Ovary (tissue), 9 donors: ENCODE results near the gene TMEM145. TPM values are rescaled to one million over a fixed set of nuclear protein-coding genes. Genes with fewer than 3 reads are reported as not detected.

Source experiments
- DNase-seq, 5 donors: peaks; one replicate each; pipeline ENCODE4 v3.0.0-alpha.2; 2019 to 2020
- H3K27ac ChIP-seq, 2 donors: fragments of 200-600 bp; one replicate each; pipeline versions ENCODE4 v1.5.1 to v1.8.0; 2019 to 2022
- H3K27me3 ChIP-seq: fragments of 200-600 bp; one replicate; pipeline ENCODE4 v1.8.0; 2022
- H3K36me3 ChIP-seq: fragments of 200-600 bp; sonication (generic); one replicate; pipeline ENCODE4 v1.5.1; 2019
- H3K4me1 ChIP-seq: one replicate; pipeline ENCODE4 v1.8.1; 2013; ENCODE audit warnings: mild to moderate bottlenecking, moderate library complexity; ENCODE audit not compliant: insufficient read depth
- H3K4me3 ChIP-seq: fragments of 200-600 bp; sonication (generic); one replicate; pipeline ENCODE4 v1.5.1; 2017
- H3K9me3 ChIP-seq, 2 donors: fragments of 200-600 bp in 1 of 2; sonication (generic) in 1 of 2; one replicate each; pipeline versions ENCODE4 v1.5.1 to v1.8.1; 2013 to 2019; ENCODE audit warnings: mild to moderate bottlenecking in 1 of 2, moderate library complexity in 1 of 2
- CTCF ChIP-seq, 3 donors: fragments of 450-650 bp in 2 of 3; fragments of 200-600 bp in 1 of 3; IDR thresholded peaks; one replicate each; pipeline versions ENCODE4 v1.5.1 to v1.8.0; 2016 to 2022; ENCODE audit warnings: antibody characterized with exemption in 3 of 3, mild to moderate bottlenecking in 1 of 3
- EP300 ChIP-seq: sonication (generic); formaldehyde crosslinking; IDR thresholded peaks from one replicate; pipeline ENCODE4 v1.6.1; 2017; ENCODE audit warnings: antibody characterized with exemption
- POLR2A ChIP-seq: fragments of 450-650 bp; IDR thresholded peaks from one replicate; pipeline ENCODE4 v1.6.1; 2017; ENCODE audit warnings: antibody characterized with exemption, mild to moderate bottlenecking, moderate library complexity
- WGBS, 3 donors: extraction: QIAGEN DNeasy Blood & Tissue Kit in 1 of 3; methylation state at CpG; one replicate each; pipeline versions ENCODE4 v1.1.5 to v1.1.7; 2013 to 2017; 5-methylcytosine and 5-hydroxymethylcytosine counted together
- intact Hi-C, 4 donors: fragments of 100-400 bp; cut with DNase I; formaldehyde crosslinking; loops; one replicate each; pipeline versions ENCODE4 v1.11.0 to v1.15.1; 2022 to 2023
- microRNA-seq, 3 donors: library from miRNA; unstranded; fragments of <30 nt; microRNA quantifications; one replicate each; pipeline versions ENCODE4 to v1.2.0, GENCODE V29; 2019 to 2020
- polyA plus RNA-seq, 2 donors: library from polyadenylated mRNA; stranded (reverse); fragments of 200-250 nt in 1 of 2; fragments of 350-450 nt in 1 of 2; fragmentation: Illumina TruSeq in 1 of 2; extraction: RNeasy Lipid Tissue Mini Kit (QIAGEN cat#74804) in 1 of 2; gene quantifications; one replicate each; pipeline ENCODE4 v1.2.3, GENCODE V29; 2013 to 2014
- small RNA-seq: library from RNA; depleted of rRNA; stranded (forward); fragments of <200 nt; gene quantifications from one replicate; pipeline ENCODE3, GENCODE V24; 2016
- total RNA-seq, 7 donors: library from RNA; depleted of rRNA in 2 of 7; stranded (reverse); fragments of >200 nt in 2 of 7; fragmentation: NEBNext Ultra II Directional in 3 of 7; extraction: Animal tissue kit (Norgen Biotek cat#: 25700) in 3 of 7; gene quantifications; one replicate each; pipeline versions ENCODE4 v1.1.0 to v1.2.4, GENCODE V29; 2016 to 2023
- donor health status: DM: no; HTN: no; CAD: no; lungs with moderate emphysema.
- donor health status: DM: no; HTN: no; CAD: no.
- donor health status: Bipolar disorder and iron deficiency.
- donor health status: DM: yes; HTN: yes; CAD: no.
- donor health status: DM: no; HTN: no; CAD: no.
- donor health status: DM: yes; HTN: yes; CAD: no.

Gene TMEM145
- total and polyA plus RNA-seq, 9 donors, result 0.08 to 1.7 (median 0.30) TPM; not detected in 3

DNA sequence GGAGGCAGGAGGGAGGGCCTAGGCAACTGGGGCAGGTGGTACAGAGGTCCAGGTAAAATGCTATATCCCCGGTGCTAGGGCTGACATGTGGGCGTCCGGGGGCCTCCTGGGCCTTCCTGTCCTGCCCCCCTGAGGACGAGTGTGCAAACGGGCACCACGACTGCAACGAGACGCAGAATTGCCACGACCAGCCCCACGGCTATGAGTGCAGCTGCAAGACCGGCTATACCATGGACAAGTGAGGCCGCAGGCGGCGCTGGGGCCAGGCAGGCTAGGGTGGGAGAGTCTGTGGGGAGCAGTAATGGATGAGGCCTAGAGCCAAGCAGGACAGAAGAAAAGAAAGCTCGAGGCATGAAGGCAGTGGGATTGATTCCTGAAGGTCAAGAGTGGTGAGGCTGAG is 55.7 kb downstream of the TMEM145 start:
- no peaks in the 10 kb centered on the region for H3K36me3 ChIP-seq
- H3K9me3 ChIP-seq, result peaks cover 0 to 3% of the 10 kb centered on the region in 2 donors
- no peak overlapping the region for H3K4me3 ChIP-seq
- WGBS, 3 donors, result 86 to 94% (median 89%) methylated on average over 15 of the region's 15 CpGs
- no peak overlapping the region for H3K27ac ChIP-seq
- TF ChIP-seq EP300 (no peak), POLR2A (no peak), CTCF (IDR thresholded peaks at IDR 0.05) (no peak)
- intact Hi-C loops, result no loop called here
- H3K27me3 ChIP-seq, result no peaks in the 10 kb centered on the region
- H3K4me1 ChIP-seq, result no peaks in the 10 kb centered on the region
- DNase-seq, result no peak

DNA sequence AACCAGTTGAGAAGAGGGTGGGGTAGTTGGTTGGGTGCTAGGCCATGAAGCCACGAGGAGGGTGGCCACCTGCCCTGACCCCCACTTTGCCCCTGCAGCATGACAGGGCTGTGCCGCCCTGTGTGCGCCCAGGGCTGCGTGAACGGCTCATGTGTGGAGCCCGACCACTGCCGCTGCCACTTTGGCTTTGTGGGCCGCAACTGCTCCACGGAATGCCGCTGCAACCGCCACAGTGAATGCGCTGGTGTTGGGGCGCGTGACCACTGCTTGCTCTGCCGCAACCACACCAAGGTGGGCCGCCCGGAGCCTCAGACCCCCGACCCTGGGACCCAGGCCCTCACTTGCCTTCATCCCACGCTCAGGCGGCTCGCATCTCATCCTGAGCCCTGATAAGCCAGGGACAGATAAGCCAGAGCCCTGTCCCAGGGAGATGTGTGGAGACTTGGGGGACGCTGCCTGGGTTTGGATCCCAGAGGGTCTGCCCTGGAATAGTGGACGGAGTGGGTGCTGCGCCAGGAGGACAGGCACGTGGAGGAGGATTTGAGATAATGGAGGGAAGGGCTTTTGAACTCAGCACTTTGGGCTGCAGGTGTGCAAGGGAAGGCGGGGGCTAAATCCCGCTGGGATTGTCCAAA is 56.4 kb downstream of the TMEM145 start:
- TF ChIP-seq CTCF (IDR thresholded peaks at IDR 0.05) (no peak), EP300 (no peak), POLR2A (no peak)
- no peaks in the 10 kb centered on the region for H3K4me1 ChIP-seq
- WGBS, 3 donors, result 90 to 93% (median 91%) methylated on average over 27 of the region's 27 CpGs
- no peak overlapping the region for H3K4me3 ChIP-seq
- no peaks in the 10 kb centered on the region for H3K27me3 ChIP-seq
- H3K36me3 ChIP-seq, result no peaks in the 10 kb centered on the region
- DNase-seq, result no peak
- no peak overlapping the region for H3K27ac ChIP-seq
- H3K9me3 ChIP-seq, result no peaks in the 10 kb centered on the region
- intact Hi-C loops, result no loop called here

GRCh38 chr19:42370068-42370520 is 57.0 kb downstream of the TMEM145 start:
- TF ChIP-seq CTCF (IDR thresholded peaks at IDR 0.05) (no peak), POLR2A (no peak), EP300 (no peak)
- no peak overlapping the region for H3K4me3 ChIP-seq
- 72 to 80% (median 76%) methylated on average over 8 to 9 of the region's 9 CpGs for WGBS, 3 donors
- H3K9me3 ChIP-seq, result no peaks in the 10 kb centered on the region
- H3K36me3 ChIP-seq, result no peaks in the 10 kb centered on the region
- H3K4me1 ChIP-seq, result no peaks in the 10 kb centered on the region
- intact Hi-C loops, result no loop called here
- H3K27ac ChIP-seq, result no peak overlapping the region
- no peaks in the 10 kb centered on the region for H3K27me3 ChIP-seq
- no peak for DNase-seq

- DNase-seq, result no peak
- no peak overlapping the region for H3K27ac ChIP-seq
- no peaks in the 10 kb centered on the region for H3K36me3 ChIP-seq
- H3K4me1 ChIP-seq, result no peaks in the 10 kb centered on the region
- no peaks in the 10 kb centered on the region for H3K9me3 ChIP-seq
- no peak for TF ChIP-seq CTCF (IDR thresholded peaks at IDR 0.05)
- intact Hi-C loops, result no loop called here
- WGBS, 3 donors, result 80 to 84% (median 81%) methylated on average over 9 to 11 of the region's 12 CpGs
- no peaks in the 10 kb centered on the region for H3K27me3 ChIP-seq
- no peak overlapping the region for H3K4me3 ChIP-seq
Measured at GRCh38 chr19:42370626-42371175, 57.6 kb downstream of the TMEM145 start.

Small RNA genes lying within 50 kb of the gene (microRNA-seq; reads per million reads assigned to microRNA genes)
- gene MIR8077, result 0 reads per million in 3 donors

Small RNA genes lying within 50 kb of the gene (small RNA-seq; reads per million reads assigned to genes)
- gene MIR8077, result not detected

Other genes with a start within 250 kb of the TMEM145 start
- gene GRIK5, start 243.1 kb upstream of the TMEM145 start, total RNA-seq, result 10 to 100 TPM in 2 of 7 donors, 1 to 10 TPM in 5; 1.7 to 16.3 (median 3.7) TPM
- 1 to 10 TPM; 2.9 to 5.3 TPM for gene GRIK5, start 243.1 kb upstream of the TMEM145 start, polyA plus RNA-seq
- gene ZNF574, start 237.1 kb upstream of the TMEM145 start, total RNA-seq, result 10 to 100 TPM; 10.3 to 24.6 (median 18.2) TPM
- gene ZNF574, start 237.1 kb upstream of the TMEM145 start, polyA plus RNA-seq, result 10 to 100 TPM in 1 of 2 donors, 1 to 10 TPM in 1; 2.4 to 14.9 TPM
- gene POU2F2, start 180.9 kb upstream of the TMEM145 start, total RNA-seq, result 1 to 10 TPM in 4 of 7 donors, under 1 TPM in 2, not detected in 1; 0.72 to 4.3 (median 1.4) TPM
- 1 to 10 TPM in 1 of 2 donors, under 1 TPM in 1; 0.52 to 1.2 TPM for gene POU2F2, start 180.9 kb upstream of the TMEM145 start, polyA plus RNA-seq
- gene DEDD2, start 95.6 kb upstream of the TMEM145 start, total RNA-seq, result 10 to 100 TPM; 14.9 to 36.8 (median 25.1) TPM
- gene DEDD2, start 95.6 kb upstream of the TMEM145 start, polyA plus RNA-seq, result 10 to 100 TPM in 1 of 2 donors, 1 to 10 TPM in 1; 8.3 to 33.1 TPM
- 10 to 100 TPM in 5 of 7 donors, 1 to 10 TPM in 2; 2.4 to 17.9 (median 12.9) TPM for gene ZNF526, start 93.0 kb upstream of the TMEM145 start, total RNA-seq
- 1 to 10 TPM; 5.0 to 6.5 TPM for gene ZNF526, start 93.0 kb upstream of the TMEM145 start, polyA plus RNA-seq
- gene GSK3A, start 70.7 kb upstream of the TMEM145 start, total RNA-seq, result 10 to 100 TPM; 16.0 to 40.9 (median 34.9) TPM
- gene GSK3A, start 70.7 kb upstream of the TMEM145 start, polyA plus RNA-seq, result 10 to 100 TPM; 31.9 to 38.3 TPM
- gene ERF, start 58.2 kb upstream of the TMEM145 start, total RNA-seq, result 100 to 1,000 TPM in 1 of 7 donors, 10 to 100 TPM in 6; 23.1 to 110 (median 76.6) TPM
- 10 to 100 TPM; 31.7 to 51.0 TPM for gene ERF, start 58.2 kb upstream of the TMEM145 start, polyA plus RNA-seq
- gene CIC, start 44.1 kb upstream of the TMEM145 start, total RNA-seq, result 100 to 1,000 TPM in 4 of 7 donors, 10 to 100 TPM in 3; 24.6 to 139 (median 113) TPM
- 10 to 100 TPM in 1 of 2 donors, 1 to 10 TPM in 1; 6.6 to 71.0 TPM for gene CIC, start 44.1 kb upstream of the TMEM145 start, polyA plus RNA-seq
- gene PRR19, start 11.2 kb upstream of the TMEM145 start, total RNA-seq, result 1 to 10 TPM in 2 of 7 donors, under 1 TPM in 4, not detected in 1; 0.58 to 2.9 (median 0.78) TPM
- gene PRR19, start 11.2 kb upstream of the TMEM145 start, polyA plus RNA-seq, result under 1 TPM in 1 of 2 donors, not detected in 1; 0.71 TPM
- 10 to 100 TPM; 15.8 to 40.2 (median 20.6) TPM for gene PAFAH1B3, start 10.7 kb upstream of the TMEM145 start, total RNA-seq
- gene PAFAH1B3, start 10.7 kb upstream of the TMEM145 start, polyA plus RNA-seq, result 10 to 100 TPM in 1 of 2 donors, 1 to 10 TPM in 1; 4.1 to 23.4 TPM
- 10 to 100 TPM; 11.0 to 31.6 (median 27.0) TPM for gene MEGF8, start 12.3 kb downstream of the TMEM145 start, total RNA-seq
- gene MEGF8, start 12.3 kb downstream of the TMEM145 start, polyA plus RNA-seq, result 10 to 100 TPM; 17.8 to 21.6 TPM
- not detected for gene CNFN, start 77.0 kb downstream of the TMEM145 start, total RNA-seq
- under 1 TPM; 0.47 to 0.91 TPM for gene CNFN, start 77.0 kb downstream of the TMEM145 start, polyA plus RNA-seq
- gene LIPE, start 114.1 kb downstream of the TMEM145 start, total RNA-seq, result 10 to 100 TPM in 3 of 7 donors, 1 to 10 TPM in 4; 2.3 to 15.1 (median 5.4) TPM
- 1 to 10 TPM; 1.7 to 7.9 TPM for gene LIPE, start 114.1 kb downstream of the TMEM145 start, polyA plus RNA-seq
- gene CXCL17, start 129.6 kb downstream of the TMEM145 start, total RNA-seq, result under 1 TPM in 2 of 7 donors, not detected in 5; 0.32 to 0.46 TPM
- gene CXCL17, start 129.6 kb downstream of the TMEM145 start, polyA plus RNA-seq, result not detected
- gene CEACAM1, start 215.2 kb downstream of the TMEM145 start, total RNA-seq, result 1 to 10 TPM in 6 of 7 donors, under 1 TPM in 1; 0.92 to 3.8 (median 2.8) TPM
- gene CEACAM1, start 215.2 kb downstream of the TMEM145 start, polyA plus RNA-seq, result 1 to 10 TPM; 1.4 to 7.3 TPM